Activated CD8-positive, alpha-beta memory T cell treated with anti-CD3 and anti-CD28 coated beads, Interleukin-2, amount 50 U/mL, for 24 hours (primary cell): Measurements from ENCODE around the gene FAM13A.
"Not testable (repeated sequence)": the region's sequence is repeated elsewhere in the genome, so short reads cannot be mapped to it uniquely, and the experiment has no call there.

Source experiments
- DNase-seq: peaks from one replicate; pipeline ENCODE4 v3.0.0-alpha.2; 2020; ENCODE audit errors: extremely low read depth

The FAM13A gene

GRCh38 chr4:88999392-88999930 is 57.5 kb downstream of the FAM13A start:
- DNase-seq, result no peak

- DNase-seq, result no peak
Observed at GRCh38 chr4:88998891-88999290, 58.1 kb downstream of the FAM13A start.

GRCh38 chr4:88998001-88998400 is 59.0 kb downstream of the FAM13A start:
- no peak for DNase-seq

- DNase-seq, result no peak
Observed at GRCh38 chr4:88995874-88996273, 61.1 kb downstream of the FAM13A start.

GRCh38 chr4:88995257-88995656 is 61.7 kb downstream of the FAM13A start:
- not testable (repeated sequence) for DNase-seq

GRCh38 chr4:88993246-88993645 is 63.7 kb downstream of the FAM13A start:
- no peak for DNase-seq

- no peak for DNase-seq
Observed at GRCh38 chr4:88991746-88992145, 65.2 kb downstream of the FAM13A start.

GRCh38 chr4:88989990-88990389 is 67.0 kb downstream of the FAM13A start:
- no peak for DNase-seq

- no peak for DNase-seq
Observed at GRCh38 chr4:88985088-88985773, 71.8 kb downstream of the FAM13A start.

- DNase-seq, result no peak
Observed at GRCh38 chr4:88982757-88983156, 74.2 kb downstream of the FAM13A start.

- no peak for DNase-seq
Observed at GRCh38 chr4:88981993-88982392, 75.0 kb downstream of the FAM13A start.

GRCh38 chr4:88981556-88981955 is 75.4 kb downstream of the FAM13A start:
- no peak for DNase-seq

GRCh38 chr4:88979276-88979675 is 77.7 kb downstream of the FAM13A start:
- DNase-seq, result no peak

- no peak for DNase-seq
Observed at GRCh38 chr4:88976775-88977035, 80.3 kb downstream of the FAM13A start.

- DNase-seq, result no peak
Observed at GRCh38 chr4:88975958-88976774, 80.8 kb downstream of the FAM13A start.

GRCh38 chr4:88971536-88971935 is 85.4 kb downstream of the FAM13A start:
- no peak for DNase-seq

- DNase-seq, result no peak
Observed at GRCh38 chr4:88969746-88970145, 87.2 kb downstream of the FAM13A start.

- no peak for DNase-seq
Observed at GRCh38 chr4:88969271-88969670, 87.7 kb downstream of the FAM13A start.

GRCh38 chr4:88967883-88968331 is 89.1 kb downstream of the FAM13A start:
- no peak for DNase-seq

- no peak for DNase-seq
Observed at GRCh38 chr4:88965053-88965452, 91.9 kb downstream of the FAM13A start.

GRCh38 chr4:88964450-88964849 is 92.5 kb downstream of the FAM13A start:
- DNase-seq, result no peak

GRCh38 chr4:88963817-88964216 is 93.2 kb downstream of the FAM13A start:
- no peak for DNase-seq

- DNase-seq, result no peak
Observed at GRCh38 chr4:88962396-88962795, 94.6 kb downstream of the FAM13A start.
